K562 (cell line): ENCODE data around the gene FXYD4. TPM values are rescaled to one million over a fixed set of nuclear protein-coding genes. Genes with fewer than 3 reads are reported as not detected.

ENCODE experiments used
- BCLAF1 ChIP-seq, 2 experiments: fragments of 450-650 bp in 1 of 2; IDR thresholded peaks; 2 replicates each; pipeline ENCODE4 v1.6.1; 2011 to 2017; ENCODE audit warnings: low read depth in 2 of 2, antibody characterized with exemption in 1 of 2, borderline replicate concordance in 1 of 2, low read length in 1 of 2, mild to moderate bottlenecking in 1 of 2, mixed read lengths in 1 of 2; ENCODE audit not compliant: control insufficient read depth in 1 of 2
- CREB5 ChIP-seq: fragments of 250-450 bp; sonication (Bioruptor Pico); IDR thresholded peaks from 2 replicates; pipeline ENCODE4 v1.5.0; 2020; ENCODE audit warnings: mild to moderate bottlenecking
- FOXO4 ChIP-seq: fragments of 450-650 bp; formaldehyde crosslinking; IDR thresholded peaks from 2 replicates; pipeline ENCODE4 v1.4.0; 2020; ENCODE audit warnings: mild to moderate bottlenecking, moderate library complexity
- HMG20A ChIP-seq: fragments of 450-650 bp; formaldehyde crosslinking; conservative IDR thresholded peaks from 2 replicates; pipeline ENCODE4 v1.4.0; 2020; ENCODE audit warnings: mild to moderate bottlenecking, mixed read lengths
- HNRNPUL1 ChIP-seq: fragments of 200-400 bp; formaldehyde crosslinking; IDR thresholded peaks from 2 replicates; pipeline ENCODE4 v1.6.1; 2017; ENCODE audit warnings: low read length
- KHSRP ChIP-seq: fragments of 450-650 bp; IDR thresholded peaks from 2 replicates; pipeline ENCODE4 v1.6.1; 2017
- MYC ChIP-seq, 2 experiments: fragments of 250-450 bp in 1 of 2; sonication (Bioruptor Pico) in 1 of 2; IDR thresholded peaks; 2 replicates each; pipeline versions ENCODE4 v1.5.1 to v1.6.1; 2012 to 2021; ENCODE audit warnings: low read depth in 2 of 2, borderline replicate concordance in 1 of 2, improper control_type of control experiment in 1 of 2, low read length in 1 of 2, mild to moderate bottlenecking in 1 of 2, moderate library complexity in 1 of 2
- RBFOX2 ChIP-seq: fragments of 200-400 bp; formaldehyde crosslinking; IDR thresholded peaks from 2 replicates; pipeline ENCODE4 v1.6.1; 2017; ENCODE audit warnings: low read depth, mild to moderate bottlenecking, low read length, moderate library complexity
- THRAP3 ChIP-seq: fragments of 450-650 bp; IDR thresholded peaks from 2 replicates; pipeline ENCODE4 v1.6.1; 2016; ENCODE audit warnings: mild to moderate bottlenecking, inconsistent platforms, borderline replicate concordance
- ZNF512 ChIP-seq: IDR thresholded peaks from 2 replicates; pipeline ENCODE4 v1.6.1; 2016; ENCODE audit warnings: missing genetic modification characterization, missing compliant biosample characterization
- polyA plus RNA-seq, 8 experiments: library from polyadenylated mRNA; depleted of rRNA in 4 of 8; stranded (reverse) in 5 of 8; unstranded in 3 of 8; fragments of >200 nt; fragmentation: Nextera tagmentation in 2 of 8; fragmentation: Illumina TruSeq in 1 of 8; extraction: Ambion mirVana in 2 of 8; extraction: Trizol in 1 of 8; gene quantifications; 2 replicates each; pipeline versions ENCODE4 v1.2.1 to v1.2.3, GENCODE V29; 2011 to 2014; ENCODE audit warnings: inconsistent platforms in 1 of 8, missing spikeins in 1 of 8
- total RNA-seq, 7 experiments: library from RNA; depleted of rRNA in 6 of 7; stranded (reverse); fragments of >200 nt in 6 of 7; fragmentation: Illumina TruSeq in 2 of 7; extraction: Trizol in 2 of 7; gene quantifications; 2 replicates each; pipeline versions ENCODE4 v1.2.1 to v1.2.3, GENCODE V29; 2011 to 2021; ENCODE audit warnings: low replicate concordance in 1 of 7
- TF ChIP-seq, protein P1 (sequence below): fragments of 450-650 bp; formaldehyde crosslinking; conservative IDR thresholded peaks from 2 replicates; pipeline ENCODE4 v1.4.0; 2022; ENCODE audit warnings: mild to moderate bottlenecking, missing genetic modification characterization
- TF ChIP-seq, protein P2 (sequence below): fragments of 200-400 bp; formaldehyde crosslinking; IDR thresholded peaks from 2 replicates; pipeline ENCODE4 v1.6.1; 2017; ENCODE audit warnings: mild to moderate bottlenecking, low read depth, low read length, moderate library complexity

Gene FXYD4
- total and polyA plus RNA-seq, 9 of the 15 experiments (the other 6 are each of a cell fraction or from before 2014, with no cell fraction given) = not detected

DNA sequence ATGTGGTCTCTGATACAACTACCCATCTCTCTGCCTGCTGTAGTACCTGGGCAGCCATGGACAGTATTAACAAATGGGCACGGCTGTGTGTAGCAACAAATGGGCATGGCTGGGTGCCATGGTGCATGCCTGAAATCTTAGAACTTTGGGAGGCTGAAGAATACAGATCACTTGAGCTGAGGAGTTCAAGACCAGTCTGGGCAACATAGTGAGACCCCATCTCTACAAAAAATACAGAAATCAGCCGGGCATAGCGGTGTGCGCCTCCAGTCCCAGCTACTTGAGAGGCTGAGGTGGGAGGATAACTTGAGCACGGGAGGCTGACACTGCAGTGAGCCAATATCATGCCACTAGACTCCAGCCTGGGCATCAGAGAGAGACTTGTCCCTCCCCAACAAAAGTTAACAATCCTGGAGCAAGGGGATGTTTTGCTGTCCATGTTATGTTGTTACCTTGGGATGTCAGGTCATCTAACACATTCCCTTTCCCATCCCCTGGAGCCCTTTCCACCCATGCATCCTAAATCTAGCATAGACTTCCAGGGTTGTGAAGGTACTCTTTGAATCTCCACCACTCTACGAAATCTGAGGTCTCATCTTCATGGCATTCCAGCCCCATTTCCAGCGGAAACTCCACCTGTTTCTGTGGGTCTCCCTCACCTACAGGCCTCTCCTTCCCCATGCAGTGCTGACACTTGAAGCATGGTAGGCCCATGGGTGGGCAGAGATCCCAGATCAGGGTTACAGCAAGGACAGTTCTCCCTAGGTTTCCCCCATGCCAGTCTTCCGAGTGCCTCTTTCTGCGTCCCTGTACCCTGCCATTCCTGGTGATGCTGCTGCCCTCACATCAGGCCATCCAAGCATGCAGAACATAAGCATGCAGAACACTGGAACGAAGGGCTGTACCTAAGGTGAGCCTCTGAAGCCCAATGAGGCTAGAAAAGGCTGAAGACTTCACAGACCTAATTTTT is 13.1 kb downstream of the FXYD4 start (continued):
- TF ChIP-seq BCLAF1 (IDR thresholded peaks at IDR 0.05; ENCODE audit: borderline replicate concordance in 1 of 2, control insufficient read depth in 1 of 2, low read depth in 2 of 2, low read length in 1 of 2) = no peak; a peak in 1 of 4 replicates
- TF ChIP-seq FOXO4 (CRISPR knock-in tag) = peak; percentile 81; the same call in 1 of the 2 replicates
- TF ChIP-seq HNRNPUL1 = 0 out of 2 replicates have a peak, but pooled peaks have one; percentile 56
- TF ChIP-seq RBFOX2 = peak; percentile 23; the same call in 1 of the 2 replicates
- TF ChIP-seq THRAP3 = peak; percentile 85; the same call in 1 of the 2 replicates
- TF ChIP-seq HMG20A = 0 out of 2 replicates have a peak, but pooled peaks have one; percentile 73
- TF ChIP-seq, protein P1, sequence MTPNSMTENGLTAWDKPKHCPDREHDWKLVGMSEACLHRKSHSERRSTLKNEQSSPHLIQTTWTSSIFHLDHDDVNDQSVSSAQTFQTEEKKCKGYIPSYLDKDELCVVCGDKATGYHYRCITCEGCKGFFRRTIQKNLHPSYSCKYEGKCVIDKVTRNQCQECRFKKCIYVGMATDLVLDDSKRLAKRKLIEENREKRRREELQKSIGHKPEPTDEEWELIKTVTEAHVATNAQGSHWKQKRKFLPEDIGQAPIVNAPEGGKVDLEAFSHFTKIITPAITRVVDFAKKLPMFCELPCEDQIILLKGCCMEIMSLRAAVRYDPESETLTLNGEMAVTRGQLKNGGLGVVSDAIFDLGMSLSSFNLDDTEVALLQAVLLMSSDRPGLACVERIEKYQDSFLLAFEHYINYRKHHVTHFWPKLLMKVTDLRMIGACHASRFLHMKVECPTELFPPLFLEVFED (CRISPR knock-in tag) = peak; percentile 97
- no peak for TF ChIP-seq CREB5 (CRISPR knock-in tag)
- TF ChIP-seq, protein P2, sequence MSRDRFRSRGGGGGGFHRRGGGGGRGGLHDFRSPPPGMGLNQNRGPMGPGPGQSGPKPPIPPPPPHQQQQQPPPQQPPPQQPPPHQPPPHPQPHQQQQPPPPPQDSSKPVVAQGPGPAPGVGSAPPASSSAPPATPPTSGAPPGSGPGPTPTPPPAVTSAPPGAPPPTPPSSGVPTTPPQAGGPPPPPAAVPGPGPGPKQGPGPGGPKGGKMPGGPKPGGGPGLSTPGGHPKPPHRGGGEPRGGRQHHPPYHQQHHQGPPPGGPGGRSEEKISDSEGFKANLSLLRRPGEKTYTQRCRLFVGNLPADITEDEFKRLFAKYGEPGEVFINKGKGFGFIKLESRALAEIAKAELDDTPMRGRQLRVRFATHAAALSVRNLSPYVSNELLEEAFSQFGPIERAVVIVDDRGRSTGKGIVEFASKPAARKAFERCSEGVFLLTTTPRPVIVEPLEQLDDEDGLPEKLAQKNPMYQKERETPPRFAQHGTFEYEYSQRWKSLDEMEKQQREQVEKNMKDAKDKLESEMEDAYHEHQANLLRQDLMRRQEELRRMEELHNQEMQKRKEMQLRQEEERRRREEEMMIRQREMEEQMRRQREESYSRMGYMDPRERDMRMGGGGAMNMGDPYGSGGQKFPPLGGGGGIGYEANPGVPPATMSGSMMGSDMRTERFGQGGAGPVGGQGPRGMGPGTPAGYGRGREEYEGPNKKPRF = no peak
- no peak for TF ChIP-seq MYC (IDR thresholded peaks at IDR 0.05; ENCODE audit: low read depth, low read length)
- TF ChIP-seq MYC (CRISPR knock-in tag; IDR thresholded peaks at IDR 0.05; ENCODE audit: borderline replicate concordance, low read depth) = 0 out of 2 replicates have a peak, but pooled peaks have one; percentile 14
- TF ChIP-seq KHSRP = peak; percentile 67; the same call in 1 of the 2 replicates
- TF ChIP-seq ZNF512 (tag) = no peak
